Spleen (tissue), 11 donors: ENCODE results near the gene RAPGEF6. TPM values are rescaled to one million over a fixed set of nuclear protein-coding genes. Genes with fewer than 3 reads are reported as not detected.
A peak's percentile ranks its signal among the peaks of the same experiment; 100 is the strongest.

Source experiments
- DNase-seq: peaks from one replicate; pipeline ENCODE4 v3.0.0-alpha.2; 2020
- H3K27ac ChIP-seq, 8 donors: fragments of 200-600 bp; sonication (generic) in 7 of 8; 1 replicate in 4 of 8; 2 replicates in 4 of 8; pipeline versions ENCODE4 v1.5.0 to v1.8.0; 2016 to 2021; ENCODE audit warnings: inconsistent platforms in 4 of 8, mild to moderate bottlenecking in 4 of 8, moderate library complexity in 1 of 8
- H3K27me3 ChIP-seq, 7 donors: fragments of 200-600 bp; sonication (generic) in 6 of 7; replicated peaks in 1 of 7; 1 replicate in 4 of 7; 2 replicates in 3 of 7; pipeline versions ENCODE4 v1.5.0 to v1.8.0; 2016 to 2021; ENCODE audit warnings: inconsistent platforms in 3 of 7, mild to moderate bottlenecking in 1 of 7
- H3K36me3 ChIP-seq, 6 donors: fragments of 200-600 bp; sonication (generic) in 5 of 6; 1 replicate in 4 of 6; 2 replicates in 2 of 6; pipeline versions ENCODE4 v1.5.0 to v1.8.0; 2016 to 2021; ENCODE audit warnings: inconsistent platforms in 2 of 6
- H3K4me1 ChIP-seq, 6 donors: fragments of 200-600 bp; sonication (generic) in 5 of 6; 1 replicate in 3 of 6; 2 replicates in 3 of 6; pipeline versions ENCODE4 v1.5.0 to v1.8.0; 2016 to 2021; ENCODE audit warnings: inconsistent platforms in 3 of 6
- H3K4me3 ChIP-seq, 8 donors: fragments of 200-600 bp; sonication (generic) in 7 of 8; 1 replicate in 4 of 8; 2 replicates in 4 of 8; pipeline versions ENCODE4 v1.5.0 to v1.8.0; 2016 to 2021; ENCODE audit warnings: inconsistent platforms in 4 of 8, mild to moderate bottlenecking in 4 of 8, moderate library complexity in 2 of 8
- H3K9me3 ChIP-seq, 8 donors: fragments of 200-600 bp; sonication (generic) in 7 of 8; 1 replicate in 4 of 8; 2 replicates in 4 of 8; pipeline versions ENCODE4 v1.5.0 to v1.8.0; 2016 to 2021; ENCODE audit warnings: inconsistent platforms in 4 of 8
- POLR2A ChIP-seq, 3 donors: fragments of 450-650 bp; IDR thresholded peaks; one replicate each; pipeline ENCODE4 v1.5.1; 2017; ENCODE audit warnings: antibody characterized with exemption in 3 of 3, mild to moderate bottlenecking in 1 of 3
- POLR2AphosphoS5 ChIP-seq, 3 donors: sonication (generic); formaldehyde crosslinking; IDR thresholded peaks; one replicate each; pipeline ENCODE4 v1.5.1; 2017; ENCODE audit warnings: antibody characterized with exemption in 3 of 3
- WGBS, 5 donors: extraction: QIAGEN DNeasy Blood & Tissue Kit in 3 of 5; methylation state at CpG; one replicate each; pipeline versions ENCODE4 v1.1.5 to v1.1.7; 2013 to 2018; 5-methylcytosine and 5-hydroxymethylcytosine counted together
- intact Hi-C: fragments of 100-400 bp; cut with DNase I; formaldehyde crosslinking; loops from one replicate; pipeline ENCODE4 v1.15.0; 2023; ENCODE audit warnings: low total_unique reads
- polyA plus RNA-seq, 3 donors: library from polyadenylated mRNA; stranded (reverse); fragments of 200-250 nt; gene quantifications; one replicate each; pipeline ENCODE4 v1.2.1, GENCODE V29; 2013
- total RNA-seq, 7 donors: library from RNA; depleted of rRNA in 3 of 7; stranded (reverse); fragments of >200 nt in 3 of 7; fragmentation: NEBNext Ultra II Directional in 4 of 7; extraction: Animal tissue kit (Norgen Biotek cat#: 25700) in 4 of 7; gene quantifications; one replicate each; pipeline versions ENCODE4 v1.1.0 to v1.2.1, GENCODE V29; 2016 to 2021
- TF ChIP-seq, protein P1 (sequence below), 11 experiments: fragments of 200-600 bp in 7 of 11; fragments of 450-650 bp in 4 of 11; sonication (generic) in 4 of 11; IDR thresholded peaks in 8 of 11; conservative IDR thresholded peaks in 3 of 11; 1 replicate in 7 of 11; 2 replicates in 4 of 11; pipeline versions ENCODE4 v1.4.0 to v1.8.0; 2016 to 2021; ENCODE audit warnings: antibody characterized with exemption in 11 of 11, inconsistent platforms in 4 of 11, mild to moderate bottlenecking in 1 of 11
- donor health status: healthy with polysubstance abuse.
- donor health status: DM: no; HTN: no; CAD: no; lungs with moderate emphysema.
- donor health status: DM: no; HTN: no; CAD: no.
- donor health status: Bipolar disorder and iron deficiency.
- donor health status: healthy.
- donor health status: DM: no; HTN: no; CAD: no.
- donor health status: DM: yes; HTN: yes; CAD: no.

RAPGEF6 gene
- total and polyA plus RNA-seq, 10 donors, result 3.8 to 56.4 (median 43.2) TPM

DNA sequence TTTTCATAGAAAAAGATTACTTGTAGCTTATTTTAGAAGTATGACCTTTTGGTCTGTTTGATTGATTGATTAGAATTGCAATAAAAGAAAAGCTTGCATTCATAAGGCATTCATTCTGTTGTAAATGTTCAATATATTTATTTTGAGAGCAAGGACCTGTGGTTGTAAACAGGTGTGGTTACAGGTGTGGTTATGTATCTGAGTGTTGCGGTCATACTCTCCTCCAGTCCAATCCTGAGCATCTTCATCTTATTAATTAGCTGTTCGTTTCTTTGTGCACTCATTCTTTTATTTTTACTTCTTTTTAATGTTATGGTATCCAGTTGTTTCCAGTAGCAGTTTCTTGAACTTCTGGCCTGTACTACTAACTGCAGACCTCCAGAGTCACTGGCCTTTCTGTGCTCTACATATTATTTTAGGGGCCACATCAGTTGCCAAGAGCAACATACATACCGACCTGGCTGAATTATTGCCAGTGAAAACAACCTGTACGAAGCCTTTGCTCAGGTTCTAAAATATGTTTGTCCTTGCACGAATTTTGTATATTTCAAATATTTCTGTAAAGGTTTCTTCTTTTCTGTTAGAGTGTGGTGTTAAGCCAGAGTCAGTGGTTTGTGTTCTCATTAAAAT lies 242.4 kb downstream of the RAPGEF6 start:
- no peak for DNase-seq
- Histone ChIP-seq H3K4me3 (no peak overlapping the region), H3K27ac (peak overlapping the region in 7 of 8 donors; percentile 62 to 81 (median 76)), H3K27me3 (no peaks in the 10 kb centered on the region), H3K4me1 (peaks cover 14 to 87% (median 46%) of the 10 kb centered on the region in 6 donors), H3K36me3 (peaks cover 0 to 100% (median 48%) of the 10 kb centered on the region in 6 donors), H3K9me3 (no peaks in the 10 kb centered on the region)
- intact Hi-C loops, result no loop called here
- TF ChIP-seq, protein P1, sequence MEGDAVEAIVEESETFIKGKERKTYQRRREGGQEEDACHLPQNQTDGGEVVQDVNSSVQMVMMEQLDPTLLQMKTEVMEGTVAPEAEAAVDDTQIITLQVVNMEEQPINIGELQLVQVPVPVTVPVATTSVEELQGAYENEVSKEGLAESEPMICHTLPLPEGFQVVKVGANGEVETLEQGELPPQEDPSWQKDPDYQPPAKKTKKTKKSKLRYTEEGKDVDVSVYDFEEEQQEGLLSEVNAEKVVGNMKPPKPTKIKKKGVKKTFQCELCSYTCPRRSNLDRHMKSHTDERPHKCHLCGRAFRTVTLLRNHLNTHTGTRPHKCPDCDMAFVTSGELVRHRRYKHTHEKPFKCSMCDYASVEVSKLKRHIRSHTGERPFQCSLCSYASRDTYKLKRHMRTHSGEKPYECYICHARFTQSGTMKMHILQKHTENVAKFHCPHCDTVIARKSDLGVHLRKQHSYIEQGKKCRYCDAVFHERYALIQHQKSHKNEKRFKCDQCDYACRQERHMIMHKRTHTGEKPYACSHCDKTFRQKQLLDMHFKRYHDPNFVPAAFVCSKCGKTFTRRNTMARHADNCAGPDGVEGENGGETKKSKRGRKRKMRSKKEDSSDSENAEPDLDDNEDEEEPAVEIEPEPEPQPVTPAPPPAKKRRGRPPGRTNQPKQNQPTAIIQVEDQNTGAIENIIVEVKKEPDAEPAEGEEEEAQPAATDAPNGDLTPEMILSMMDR (IDR thresholded peaks at IDR 0.05 in 8 of 11, conservative IDR thresholded peaks at IDR 0.05 in 3 of 11), result no peak
- peak in 1 of 3 donors; percentile 9 for TF ChIP-seq POLR2AphosphoS5 (IDR thresholded peaks at IDR 0.05)
- 80 to 95% (median 85%) methylated on average over 5 of the region's 5 CpGs for WGBS, 5 donors

- no peak overlapping the region for H3K4me3 ChIP-seq
- DNase-seq, result no peak
- intact Hi-C loops, result loop anchor here (10.0 kb wide), 2 partner anchors 115 to 225 kb away; partner anchors contain the start of gene HINT1
- H3K27me3 ChIP-seq, result no peaks in the 10 kb centered on the region
- peak overlapping the region in 4 of 8 donors; percentile 15 to 59 (median 20) for H3K27ac ChIP-seq
- 31 to 51% (median 44%) methylated on average over 1 of the region's 1 CpG for WGBS, 5 donors
- H3K36me3 ChIP-seq, result peaks cover 0 to 98% (median 51%) of the 10 kb centered on the region in 6 donors
- H3K4me1 ChIP-seq, result peaks cover 5 to 89% (median 43%) of the 10 kb centered on the region in 6 donors
- TF ChIP-seq, protein P1 (IDR thresholded peaks at IDR 0.05 in 8 of 11, conservative IDR thresholded peaks at IDR 0.05 in 3 of 11), result no peak
- TF ChIP-seq POLR2A (IDR thresholded peaks at IDR 0.05), result no peak
- TF ChIP-seq POLR2AphosphoS5 (IDR thresholded peaks at IDR 0.05), result no peak
- H3K9me3 ChIP-seq, result no peaks in the 10 kb centered on the region
Measured at GRCh38 chr5:131389869-131390265, 245.2 kb downstream of the RAPGEF6 start.

GRCh38 chr5:131389096-131389868 lies 245.7 kb downstream of the RAPGEF6 start:
- Histone ChIP-seq H3K27ac (peak overlapping the region in 4 of 8 donors; percentile 15 to 59 (median 20)), H3K4me3 (no peak overlapping the region), H3K27me3 (no peaks in the 10 kb centered on the region), H3K9me3 (no peaks in the 10 kb centered on the region), H3K36me3 (peaks cover 0 to 93% (median 49%) of the 10 kb centered on the region in 6 donors), H3K4me1 (peaks cover 0 to 89% (median 38%) of the 10 kb centered on the region in 6 donors)
- intact Hi-C loops, result loop anchor here (10.0 kb wide), 2 partner anchors 114 to 224 kb away; partner anchors contain the start of gene HINT1
- DNase-seq, result no peak
- TF ChIP-seq POLR2AphosphoS5 (IDR thresholded peaks at IDR 0.05) (peak in 1 of 3 donors; percentile 18), POLR2A (IDR thresholded peaks at IDR 0.05) (no peak)
- 58 to 71% (median 61%) methylated on average over 4 of the region's 4 CpGs for WGBS, 5 donors

- 87 to 97% (median 90%) methylated on average over 6 of the region's 6 CpGs for WGBS, 5 donors
- TF ChIP-seq POLR2A (IDR thresholded peaks at IDR 0.05) (no peak), POLR2AphosphoS5 (IDR thresholded peaks at IDR 0.05) (no peak)
- TF ChIP-seq, protein P1 (IDR thresholded peaks at IDR 0.05 in 8 of 11, conservative IDR thresholded peaks at IDR 0.05 in 3 of 11), result no peak
- no peak for DNase-seq
- H3K36me3 ChIP-seq, result peaks cover 0 to 72% (median 40%) of the 10 kb centered on the region in 6 donors
- no peaks in the 10 kb centered on the region for H3K9me3 ChIP-seq
- H3K4me3 ChIP-seq, result no peak overlapping the region
- peaks cover 17 to 89% (median 36%) of the 10 kb centered on the region in 6 donors for H3K4me1 ChIP-seq
- no peaks in the 10 kb centered on the region for H3K27me3 ChIP-seq
- H3K27ac ChIP-seq, result peak overlapping the region in 4 of 8 donors; percentile 32 to 60 (median 46)
- intact Hi-C loops, result loop anchor here (10.0 kb wide), 2 partner anchors 112 to 222 kb away; partner anchors contain the start of gene HINT1
Measured at GRCh38 chr5:131387255-131387654, 247.8 kb downstream of the RAPGEF6 start.
